ENCODE results near the gene STAT3. TPM values are rescaled to one million over a fixed set of nuclear protein-coding genes. Genes with fewer than 3 reads are reported as not detected.

The STAT3 gene
- total RNA-seq, 2 experiments from 2014 or later: 114 to 121 TPM

DNA sequence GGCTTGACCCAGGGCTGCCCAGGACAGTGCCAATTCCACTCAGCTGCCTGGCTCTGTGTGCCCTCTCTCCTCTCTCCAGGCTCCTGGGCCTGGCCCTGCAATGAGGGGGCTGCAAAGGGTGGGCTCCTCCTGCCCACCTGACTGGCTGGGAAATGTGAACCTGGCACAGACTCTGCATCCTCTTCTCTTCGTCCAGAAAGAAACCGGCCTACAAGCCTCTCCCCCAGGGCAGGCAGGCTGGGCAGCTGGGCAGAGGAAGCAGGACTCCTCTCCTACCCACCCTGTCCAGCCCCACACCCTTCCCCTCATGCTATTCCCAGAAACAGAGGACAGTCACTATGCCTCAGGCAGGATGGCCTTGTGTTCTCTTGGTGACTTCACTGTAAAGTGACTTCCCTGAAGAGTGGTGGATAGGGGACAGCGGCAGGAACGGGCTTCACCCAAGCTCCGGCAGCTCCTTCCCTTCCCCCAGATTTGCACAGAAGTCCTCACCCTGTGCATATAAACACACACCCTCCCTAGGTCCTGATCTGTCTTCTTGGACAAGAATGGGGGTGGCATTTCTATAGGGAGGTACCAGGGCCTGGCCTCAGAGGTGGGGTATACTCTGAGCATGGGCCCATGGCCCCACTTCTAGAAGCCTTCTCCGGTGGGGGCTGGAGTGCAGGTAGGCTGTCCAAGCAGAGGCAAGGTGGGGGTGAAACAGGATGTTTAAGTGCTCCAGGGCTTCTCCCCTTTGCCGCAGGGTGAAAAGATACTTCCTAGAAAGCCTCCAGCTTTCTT is 104.8 kb downstream of the STAT3 start:
- Mint-ChIP-seq H3K9me3 (no peaks in the 10 kb centered on the region), H3K27me3 (no peaks in the 10 kb centered on the region), H3K27ac (no peak overlapping the region), H3K36me3 (ENCODE audit: low read depth) (peaks cover 3% of the 10 kb centered on the region), H3K4me3 (no peak overlapping the region), H3K4me1 (peaks cover 30% of the 10 kb centered on the region)
- ChIA-PET POLR2A (no interaction called here), CTCF (interaction anchor here (1.0 to 1.5 kb wide), 2 partner anchors 9 to 12 kb away, joined by 3 to 4 read pairs; no protein-coding TSS in a partner anchor)
- DNase-seq: no peak

DNA sequence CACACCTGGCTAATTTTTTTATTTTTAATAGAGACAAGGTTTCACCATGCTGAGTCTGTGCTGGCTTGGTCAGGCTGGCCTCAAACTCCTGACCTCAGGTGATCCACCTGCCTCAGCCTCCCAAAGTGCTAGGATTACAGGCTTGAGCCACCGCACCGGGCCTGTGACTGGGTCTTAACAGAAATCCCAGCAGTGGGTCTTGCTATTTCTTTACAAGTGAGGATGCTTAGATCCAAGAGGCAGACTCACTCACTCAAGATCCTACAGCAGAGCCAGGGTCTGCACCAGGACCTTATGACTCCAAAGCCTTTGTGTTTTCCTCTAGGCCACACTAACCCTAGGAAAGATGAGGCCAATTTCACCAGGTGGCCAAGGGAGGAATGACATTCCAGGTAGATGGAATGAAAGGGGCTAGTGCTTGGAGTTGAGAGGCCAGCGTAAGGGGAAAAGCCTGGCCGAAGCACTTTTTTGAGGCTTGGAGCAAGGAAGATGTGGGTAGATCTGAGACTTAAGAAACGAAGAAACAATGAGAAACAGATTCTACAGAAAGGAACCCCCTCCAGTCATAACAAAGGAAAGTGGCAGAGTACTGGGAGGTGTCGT is 105.7 kb downstream of the STAT3 start:
- CTCF ChIA-PET: no interaction called here
- Mint-ChIP-seq H3K4me1 (peaks cover 30% of the 10 kb centered on the region), H3K4me3 (no peak overlapping the region), H3K27ac (no peak overlapping the region), H3K27me3 (no peaks in the 10 kb centered on the region), H3K36me3 (ENCODE audit: low read depth) (peaks cover under 1% of the 10 kb centered on the region), H3K9me3 (no peaks in the 10 kb centered on the region)
- POLR2A ChIA-PET: no interaction called here
- no peak for DNase-seq

DNA sequence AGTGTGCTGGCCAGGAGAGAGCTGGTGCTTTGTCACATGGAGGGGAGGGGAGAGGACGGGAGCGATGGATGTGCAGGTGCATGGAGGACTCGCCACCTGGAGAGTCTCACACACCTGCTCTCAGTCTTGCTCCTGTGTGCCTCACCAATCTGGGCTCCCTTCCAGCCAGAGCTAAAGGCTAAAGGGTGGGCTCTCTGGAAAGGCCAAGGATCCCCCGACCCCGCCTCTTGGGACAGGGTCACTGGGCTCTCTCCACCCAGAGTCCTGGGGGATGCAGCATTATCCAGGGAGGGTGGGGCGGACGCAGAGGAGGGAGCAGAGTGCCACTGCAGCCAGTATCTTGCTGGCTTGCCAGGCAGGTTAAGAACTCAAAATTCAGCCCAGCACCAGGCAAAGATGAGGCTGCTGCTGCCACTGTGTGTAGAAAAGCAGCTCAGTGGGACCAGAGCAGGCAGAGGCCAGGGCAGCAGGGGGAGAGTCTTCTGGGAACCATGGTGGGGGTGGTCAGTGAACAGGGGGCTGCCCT is 106.6 kb downstream of the STAT3 start:
- DNase-seq: no peak
- Mint-ChIP-seq H3K9me3 (no peaks in the 10 kb centered on the region), H3K4me1 (peaks cover 28% of the 10 kb centered on the region), H3K27me3 (no peaks in the 10 kb centered on the region), H3K36me3 (ENCODE audit: low read depth) (no peaks in the 10 kb centered on the region), H3K4me3 (no peak overlapping the region), H3K27ac (no peak overlapping the region)
- ChIA-PET CTCF (interaction anchor here (0.9 kb wide), 1 partner anchor 41 kb away, joined by 3 read pairs; no protein-coding TSS in a partner anchor), POLR2A (no interaction called here)

DNA sequence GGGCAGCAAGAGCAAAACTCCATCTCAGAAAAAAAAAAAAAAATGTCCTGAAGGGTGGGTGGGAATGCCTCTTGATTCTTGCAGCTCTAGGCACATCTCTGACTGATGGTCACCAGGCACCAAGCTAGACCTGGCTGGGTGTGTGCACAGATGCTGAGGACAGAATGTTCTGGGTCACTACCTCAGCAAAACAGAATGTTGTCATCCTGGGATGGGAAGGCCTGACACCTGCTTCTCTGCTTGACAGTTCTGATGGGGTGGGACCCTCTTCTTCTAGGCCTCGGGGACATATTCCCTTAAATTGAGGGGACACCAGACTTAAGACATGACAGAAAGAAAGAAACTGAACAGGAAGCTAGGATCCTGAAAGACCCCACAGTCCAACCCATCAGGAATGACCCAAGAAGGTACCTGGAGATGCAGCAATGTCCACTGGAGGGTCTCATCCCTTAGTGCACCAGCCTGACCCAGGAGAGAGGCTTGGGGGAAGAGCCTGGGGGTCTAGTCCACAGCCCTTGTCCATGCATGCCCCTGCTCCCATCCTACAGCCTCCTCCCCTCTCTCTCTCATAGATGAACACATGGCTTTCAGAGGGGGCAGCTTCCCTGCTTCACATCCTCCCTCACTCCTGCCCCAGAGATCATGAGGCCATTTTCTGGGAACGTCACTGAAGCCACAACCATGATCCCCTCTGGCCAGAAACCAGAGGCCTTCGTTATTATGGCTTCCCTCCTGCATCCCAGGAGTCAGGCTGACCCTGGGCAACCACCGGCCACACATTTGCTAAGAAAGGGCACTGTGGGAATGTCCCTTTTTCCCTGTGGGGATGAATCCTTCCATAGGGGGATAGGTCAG is 108.2 kb downstream of the STAT3 start:
- no peak for DNase-seq
- no peak overlapping the region for H3K27ac Mint-ChIP-seq
- H3K4me3 Mint-ChIP-seq: no peak overlapping the region
- CTCF ChIA-PET: interaction anchor here (0.7 to 1.0 kb wide), 2 partner anchors 123 to 133 kb away, joined by 3 read pairs; no protein-coding TSS in a partner anchor
- H3K27me3 Mint-ChIP-seq: no peaks in the 10 kb centered on the region
- H3K9me3 Mint-ChIP-seq: no peaks in the 10 kb centered on the region
- peaks cover 19% of the 10 kb centered on the region for H3K4me1 Mint-ChIP-seq
- peaks cover 4% of the 10 kb centered on the region for H3K36me3 Mint-ChIP-seq (ENCODE audit: low read depth)
- POLR2A ChIA-PET: no interaction called here

DNA sequence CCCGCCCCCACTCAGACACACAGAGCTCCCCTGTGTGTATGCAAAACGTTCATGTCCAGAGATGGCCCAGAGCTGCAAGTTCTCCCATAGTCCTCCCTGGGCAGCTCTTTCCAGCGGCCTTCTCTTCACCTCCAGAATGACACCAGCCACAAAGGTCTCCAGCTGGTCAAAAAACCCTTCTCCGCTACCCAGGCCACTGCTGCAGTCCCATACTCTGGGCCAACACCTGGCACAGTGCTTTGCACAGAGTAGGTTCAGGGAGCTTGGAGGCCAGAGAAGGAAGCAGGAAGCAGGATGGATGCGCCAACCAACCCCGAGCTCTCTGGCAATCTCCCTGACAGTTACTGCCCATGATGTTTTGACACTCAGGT is 110.9 kb downstream of the STAT3 start:
- Mint-ChIP-seq H3K27me3 (no peaks in the 10 kb centered on the region), H3K27ac (peak overlapping the region; percentile 85), H3K4me3 (peak overlapping the region; percentile 72), H3K9me3 (no peaks in the 10 kb centered on the region), H3K36me3 (ENCODE audit: low read depth) (peaks cover 13% of the 10 kb centered on the region), H3K4me1 (peaks cover 33% of the 10 kb centered on the region)
- no peak for DNase-seq
- ChIA-PET POLR2A (interaction anchor here (0.6 kb wide), 1 partner anchor 111 kb away, joined by 4 read pairs; the partner anchor contains the start of gene STAT3), CTCF (interaction anchor here (0.6 to 1.4 kb wide), 6 partner anchors 10 to 163 kb away, joined by 3 to 4 read pairs (median 3); no protein-coding TSS in a partner anchor)

DNA sequence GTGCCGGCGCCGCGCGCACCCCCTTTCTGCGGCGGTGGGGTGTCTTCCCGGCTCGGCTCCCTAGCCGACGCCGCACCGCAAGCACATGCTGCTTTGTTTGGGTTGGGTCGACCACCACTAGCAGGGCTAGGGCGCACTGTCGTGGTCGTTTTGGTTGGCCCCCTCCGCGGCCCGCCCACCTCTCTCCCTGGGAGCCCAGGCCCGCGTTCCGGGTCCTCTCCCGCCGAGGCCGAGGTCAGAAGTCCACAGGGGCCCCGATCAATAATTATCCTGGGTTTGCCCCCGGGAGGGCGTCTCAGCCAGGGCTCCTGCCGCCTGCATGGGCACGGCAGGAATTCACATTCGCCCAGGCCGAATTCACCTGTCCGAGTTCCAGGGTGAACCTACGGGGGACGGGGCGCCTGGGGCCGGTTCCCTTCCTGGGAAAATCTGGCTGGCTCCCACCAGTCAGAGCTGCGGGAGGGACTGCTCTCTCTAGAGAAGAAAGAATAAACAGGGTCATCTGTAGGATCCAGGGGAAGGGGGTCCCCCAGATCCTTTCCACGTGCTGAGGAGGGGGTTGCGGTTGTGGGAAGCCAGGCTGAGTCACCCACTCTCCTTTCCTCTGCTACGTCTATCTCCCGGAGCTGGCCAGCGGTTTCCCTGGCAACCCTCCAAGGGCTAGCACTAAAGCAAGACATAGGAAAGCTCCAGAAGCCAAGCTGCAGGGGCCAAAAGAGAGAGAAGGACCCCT is 111.5 kb downstream of the STAT3 start:
- peaks cover 17% of the 10 kb centered on the region for H3K36me3 Mint-ChIP-seq (ENCODE audit: low read depth)
- H3K4me3 Mint-ChIP-seq: peak overlapping the region; percentile 72
- H3K9me3 Mint-ChIP-seq: no peaks in the 10 kb centered on the region
- H3K27me3 Mint-ChIP-seq: no peaks in the 10 kb centered on the region
- H3K27ac Mint-ChIP-seq: peak overlapping the region; percentile 85
- ChIA-PET CTCF (interaction anchor here (0.6 to 1.4 kb wide), 5 partner anchors 10 to 163 kb away, joined by 3 to 4 read pairs (median 3); no protein-coding TSS in a partner anchor), POLR2A (interaction anchor here (0.6 kb wide), 1 partner anchor 111 kb away, joined by 4 read pairs; the partner anchor contains the start of gene STAT3)
- peaks cover 38% of the 10 kb centered on the region for H3K4me1 Mint-ChIP-seq
- no peak for DNase-seq

DNA sequence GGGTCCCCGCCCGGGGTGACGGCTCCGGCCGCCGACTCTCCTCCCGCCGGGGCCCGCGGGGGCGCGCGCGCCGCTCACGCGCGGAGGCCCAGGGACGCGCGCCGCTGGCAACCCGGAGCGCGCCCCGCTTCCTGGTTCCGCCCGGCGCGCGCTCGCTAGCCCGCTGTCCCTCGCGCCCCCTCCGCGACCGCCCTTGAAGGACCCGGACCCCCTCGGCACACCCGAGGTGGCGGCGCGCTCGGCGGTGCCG is 112.0 kb downstream of the STAT3 start, which contains the start of gene STAT5B:
STAT5B (minus strand) TSS at position 33 of the 250 bp plus-strand sequence. CDS start 44,264 bp downstream, outside the sequence.
- POLR2A ChIA-PET: no interaction called here
- peak; percentile 64 for DNase-seq
- Mint-ChIP-seq H3K27me3 (no peaks in the 10 kb centered on the region), H3K36me3 (ENCODE audit: low read depth) (peaks cover 19% of the 10 kb centered on the region), H3K9me3 (no peaks in the 10 kb centered on the region), H3K4me3 (peak within 1 kb of the TSS; percentile 95), H3K4me1 (peaks cover 43% of the 10 kb centered on the region), H3K27ac (peak within 1 kb of the TSS; percentile 89)
- CTCF ChIA-PET: interaction anchor here (1.1 kb wide), 1 partner anchor 130 kb away, joined by 3 read pairs; no protein-coding TSS in a partner anchor

DNA sequence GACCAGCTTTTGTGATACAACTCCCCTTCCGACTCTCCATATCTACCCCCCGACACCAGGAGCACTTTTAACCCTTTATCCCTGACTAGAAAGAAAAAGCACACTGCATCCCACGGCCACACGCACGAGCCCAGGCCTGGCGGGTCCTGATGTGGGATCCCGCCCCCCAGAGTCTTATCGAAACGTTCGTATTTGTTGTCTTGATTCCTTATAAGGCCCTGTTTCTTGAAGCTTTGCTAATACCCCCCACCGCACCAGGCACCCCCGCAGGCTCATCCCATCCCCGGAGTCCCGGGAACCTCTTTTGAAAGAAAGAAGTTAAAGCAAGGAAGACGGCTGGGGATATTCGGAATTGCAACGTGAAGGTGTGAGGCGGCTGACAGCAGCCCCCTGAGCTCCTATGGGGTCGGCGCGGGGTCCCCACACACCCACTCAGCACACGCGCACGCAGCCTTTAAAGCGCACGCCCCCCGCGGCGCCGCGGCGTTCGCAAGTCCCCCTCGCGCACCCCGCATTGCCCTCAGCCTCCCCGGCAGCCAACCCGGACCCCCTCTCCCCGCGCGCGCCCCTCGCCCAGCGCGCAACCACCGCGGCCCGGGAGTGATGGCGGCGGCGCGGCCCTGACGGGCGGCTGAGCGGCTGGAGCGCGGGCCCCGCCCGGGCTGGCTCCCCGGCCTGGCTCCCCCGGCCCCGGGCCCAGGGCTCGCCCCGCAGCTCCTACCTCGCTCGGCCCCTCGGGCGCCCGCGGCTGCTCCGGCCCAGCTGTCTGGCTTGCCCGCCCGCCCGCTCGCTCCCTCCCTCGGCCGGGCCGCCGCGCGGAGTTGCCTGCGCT is 112.5 kb downstream of the STAT3 start:
- peak; percentile 32 for DNase-seq
- Mint-ChIP-seq H3K27me3 (no peaks in the 10 kb centered on the region), H3K4me3 (peak overlapping the region; percentile 95), H3K4me1 (peaks cover 49% of the 10 kb centered on the region), H3K36me3 (ENCODE audit: low read depth) (peaks cover 19% of the 10 kb centered on the region), H3K27ac (peak overlapping the region; percentile 89), H3K9me3 (no peaks in the 10 kb centered on the region)
- POLR2A ChIA-PET: interaction anchor here (0.7 kb wide), 1 partner anchor 13 kb away, joined by 3 read pairs; no protein-coding TSS in a partner anchor
- CTCF ChIA-PET: interaction anchor here (0.7 to 1.8 kb wide), 4 partner anchors 8 to 130 kb away, joined by 3 to 4 read pairs (median 4); no protein-coding TSS in a partner anchor

DNA sequence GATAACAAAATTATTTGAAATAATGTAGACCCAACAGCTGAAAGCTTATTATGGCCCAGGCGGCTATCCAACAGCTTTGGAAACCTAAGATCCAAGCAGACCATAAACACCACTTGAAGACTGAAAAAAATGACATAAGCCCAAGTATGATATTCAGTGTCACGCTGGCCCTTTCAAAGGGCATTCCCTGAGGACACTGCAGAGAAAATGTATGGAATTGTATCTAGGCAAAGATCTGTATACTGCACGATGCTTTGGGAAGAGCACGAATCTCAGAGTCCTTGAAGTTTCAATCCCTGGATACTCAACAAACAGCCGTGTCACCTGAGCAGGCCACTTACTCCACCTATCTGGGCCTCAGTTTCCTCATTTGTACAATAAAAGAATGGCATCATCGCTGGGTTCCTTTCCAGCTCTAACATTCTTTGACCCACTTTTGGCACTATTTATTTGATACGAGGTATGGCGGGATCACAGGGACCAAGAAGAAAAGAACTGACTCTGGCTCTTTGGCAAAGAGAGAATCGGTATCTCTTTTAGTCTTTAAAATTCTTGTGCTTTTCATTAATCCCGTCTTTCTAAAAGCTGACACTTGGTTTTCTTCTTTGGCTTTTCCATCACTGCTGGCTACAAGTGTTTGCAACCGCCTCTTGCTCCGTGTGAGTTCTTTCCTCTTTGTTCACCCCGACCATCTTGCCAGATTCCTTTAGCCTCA is 113.3 kb downstream of the STAT3 start:
- Mint-ChIP-seq H3K9me3 (no peaks in the 10 kb centered on the region), H3K4me1 (peaks cover 55% of the 10 kb centered on the region), H3K36me3 (ENCODE audit: low read depth) (peaks cover 22% of the 10 kb centered on the region), H3K27ac (peak overlapping the region; percentile 89), H3K4me3 (peak overlapping the region; percentile 95), H3K27me3 (no peaks in the 10 kb centered on the region)
- ChIA-PET CTCF (interaction anchor here (0.6 to 1.8 kb wide), 5 partner anchors 9 to 535 kb away, joined by 3 to 4 read pairs (median 4); no protein-coding TSS in a partner anchor), POLR2A (interaction anchor here (0.7 to 1.0 kb wide), 2 partner anchors 14 to 27 kb away, joined by 3 to 5 read pairs; no protein-coding TSS in a partner anchor)
- DNase-seq: no peak

DNA sequence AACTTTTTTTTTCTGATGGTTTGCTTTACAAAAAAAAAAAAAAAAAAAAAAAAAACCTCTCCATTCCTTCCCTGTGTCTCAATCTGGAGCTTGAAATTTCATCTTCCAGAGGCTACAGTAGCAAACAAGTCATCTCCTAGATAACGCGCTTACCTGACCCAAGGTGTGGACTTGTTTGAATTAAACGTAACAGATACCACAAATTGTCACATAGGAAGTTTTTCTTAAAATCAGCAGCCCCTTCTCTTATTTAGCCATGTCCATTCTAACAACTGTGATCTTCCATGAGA is 114.0 kb downstream of the STAT3 start:
- Mint-ChIP-seq H3K4me1 (peaks cover 63% of the 10 kb centered on the region), H3K36me3 (ENCODE audit: low read depth) (peaks cover 25% of the 10 kb centered on the region), H3K27me3 (no peaks in the 10 kb centered on the region), H3K27ac (peak overlapping the region; percentile 89), H3K9me3 (no peaks in the 10 kb centered on the region), H3K4me3 (peak overlapping the region; percentile 95)
- POLR2A ChIA-PET: interaction anchor here (1.0 kb wide), 1 partner anchor 26 kb away, joined by 5 read pairs; no protein-coding TSS in a partner anchor
- no peak for DNase-seq
- CTCF ChIA-PET: interaction anchor here (0.6 to 1.8 kb wide), 4 partner anchors 9 to 535 kb away, joined by 3 to 4 read pairs (median 4); no protein-coding TSS in a partner anchor
